Measurements from ENCODE around the gene NT5DC4.
A peak's percentile ranks its signal among the peaks of the same experiment; 100 is the strongest.

NT5DC4 gene

DNA sequence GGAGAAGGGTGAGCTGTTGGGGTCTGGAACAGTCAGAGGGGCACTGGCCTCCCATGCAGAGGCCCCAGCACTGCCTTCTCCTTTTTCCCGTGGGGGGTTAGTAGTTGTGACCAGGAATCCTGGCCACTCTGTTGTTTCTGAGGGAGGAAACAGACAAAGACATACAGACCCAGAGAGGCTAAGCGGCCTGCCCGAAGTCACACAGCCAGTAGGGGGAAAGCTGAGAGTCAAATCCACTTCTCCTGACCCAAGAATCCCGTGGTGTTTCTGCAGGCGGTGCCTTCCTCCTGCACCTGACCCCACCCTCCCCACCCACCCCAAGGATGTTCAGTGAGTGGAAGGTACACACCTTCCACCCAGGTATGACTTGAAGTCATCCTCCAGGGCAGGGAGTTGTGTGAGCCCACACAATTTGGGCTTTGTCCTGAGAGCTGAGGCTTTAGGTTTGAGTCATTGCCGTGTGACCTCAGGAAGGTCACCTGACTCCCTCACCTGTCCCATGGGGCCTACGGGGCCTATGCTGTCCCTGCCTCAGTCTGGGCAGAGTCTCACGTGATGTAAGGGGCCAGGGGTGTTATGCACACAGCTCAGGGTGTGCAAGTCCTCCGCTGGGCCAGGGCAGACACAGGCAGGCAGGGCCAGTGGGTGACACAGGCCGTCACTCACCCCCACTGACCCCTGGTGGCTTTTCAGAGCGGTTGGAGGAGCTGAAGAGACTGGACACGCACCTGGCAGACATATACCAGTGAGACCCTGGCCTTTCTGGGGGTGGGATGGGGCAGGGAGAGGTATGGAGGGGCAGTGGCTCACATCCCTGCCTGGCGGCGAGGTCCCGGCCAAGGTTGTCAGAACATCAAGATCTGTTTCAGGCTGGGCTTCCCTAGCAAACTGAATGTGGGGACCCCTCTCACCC is 5.0 kb downstream of the NT5DC4 start:
- H3K4me3 ChIP-seq (replicated peaks; ENCODE audit: insufficient read depth, low read length) = no peak overlapping the region
- TF ChIP-seq, protein P1, sequence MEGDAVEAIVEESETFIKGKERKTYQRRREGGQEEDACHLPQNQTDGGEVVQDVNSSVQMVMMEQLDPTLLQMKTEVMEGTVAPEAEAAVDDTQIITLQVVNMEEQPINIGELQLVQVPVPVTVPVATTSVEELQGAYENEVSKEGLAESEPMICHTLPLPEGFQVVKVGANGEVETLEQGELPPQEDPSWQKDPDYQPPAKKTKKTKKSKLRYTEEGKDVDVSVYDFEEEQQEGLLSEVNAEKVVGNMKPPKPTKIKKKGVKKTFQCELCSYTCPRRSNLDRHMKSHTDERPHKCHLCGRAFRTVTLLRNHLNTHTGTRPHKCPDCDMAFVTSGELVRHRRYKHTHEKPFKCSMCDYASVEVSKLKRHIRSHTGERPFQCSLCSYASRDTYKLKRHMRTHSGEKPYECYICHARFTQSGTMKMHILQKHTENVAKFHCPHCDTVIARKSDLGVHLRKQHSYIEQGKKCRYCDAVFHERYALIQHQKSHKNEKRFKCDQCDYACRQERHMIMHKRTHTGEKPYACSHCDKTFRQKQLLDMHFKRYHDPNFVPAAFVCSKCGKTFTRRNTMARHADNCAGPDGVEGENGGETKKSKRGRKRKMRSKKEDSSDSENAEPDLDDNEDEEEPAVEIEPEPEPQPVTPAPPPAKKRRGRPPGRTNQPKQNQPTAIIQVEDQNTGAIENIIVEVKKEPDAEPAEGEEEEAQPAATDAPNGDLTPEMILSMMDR (IDR thresholded peaks at IDR 0.05; ENCODE audit: insufficient read depth, low read length) = no peak
- TF ChIP-seq POLR2AphosphoS5 (IDR thresholded peaks at IDR 0.05; ENCODE audit: low read depth) (no peak), GABPA (IDR thresholded peaks at IDR 0.05; ENCODE audit: low read depth) (no peak), SPI1 (IDR thresholded peaks at IDR 0.05; ENCODE audit: borderline replicate concordance, low read depth) (no peak)
- TF ChIP-seq, protein P2, sequence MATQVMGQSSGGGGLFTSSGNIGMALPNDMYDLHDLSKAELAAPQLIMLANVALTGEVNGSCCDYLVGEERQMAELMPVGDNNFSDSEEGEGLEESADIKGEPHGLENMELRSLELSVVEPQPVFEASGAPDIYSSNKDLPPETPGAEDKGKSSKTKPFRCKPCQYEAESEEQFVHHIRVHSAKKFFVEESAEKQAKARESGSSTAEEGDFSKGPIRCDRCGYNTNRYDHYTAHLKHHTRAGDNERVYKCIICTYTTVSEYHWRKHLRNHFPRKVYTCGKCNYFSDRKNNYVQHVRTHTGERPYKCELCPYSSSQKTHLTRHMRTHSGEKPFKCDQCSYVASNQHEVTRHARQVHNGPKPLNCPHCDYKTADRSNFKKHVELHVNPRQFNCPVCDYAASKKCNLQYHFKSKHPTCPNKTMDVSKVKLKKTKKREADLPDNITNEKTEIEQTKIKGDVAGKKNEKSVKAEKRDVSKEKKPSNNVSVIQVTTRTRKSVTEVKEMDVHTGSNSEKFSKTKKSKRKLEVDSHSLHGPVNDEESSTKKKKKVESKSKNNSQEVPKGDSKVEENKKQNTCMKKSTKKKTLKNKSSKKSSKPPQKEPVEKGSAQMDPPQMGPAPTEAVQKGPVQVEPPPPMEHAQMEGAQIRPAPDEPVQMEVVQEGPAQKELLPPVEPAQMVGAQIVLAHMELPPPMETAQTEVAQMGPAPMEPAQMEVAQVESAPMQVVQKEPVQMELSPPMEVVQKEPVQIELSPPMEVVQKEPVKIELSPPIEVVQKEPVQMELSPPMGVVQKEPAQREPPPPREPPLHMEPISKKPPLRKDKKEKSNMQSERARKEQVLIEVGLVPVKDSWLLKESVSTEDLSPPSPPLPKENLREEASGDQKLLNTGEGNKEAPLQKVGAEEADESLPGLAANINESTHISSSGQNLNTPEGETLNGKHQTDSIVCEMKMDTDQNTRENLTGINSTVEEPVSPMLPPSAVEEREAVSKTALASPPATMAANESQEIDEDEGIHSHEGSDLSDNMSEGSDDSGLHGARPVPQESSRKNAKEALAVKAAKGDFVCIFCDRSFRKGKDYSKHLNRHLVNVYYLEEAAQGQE (IDR thresholded peaks at IDR 0.05; ENCODE audit: insufficient replicate concordance, low read depth) = no peak
- H3K27ac ChIP-seq (replicated peaks) = no peak overlapping the region

GRCh38 chr2:112726487-112727190 is 5.8 kb downstream of the NT5DC4 start:
- DNase-seq (ENCODE audit: low read depth in 1 of 2, low spot score in 1 of 2) = peak; percentile 96
- TF ChIP-seq SPI1 (IDR thresholded peaks at IDR 0.05; ENCODE audit: borderline replicate concordance, low read depth) = peak; percentile 83; the same call in 1 of the 2 replicates
- TF ChIP-seq, protein P1 (IDR thresholded peaks at IDR 0.05; ENCODE audit: insufficient read depth, low read length) = peak; percentile 88
- TF ChIP-seq, protein P2 (IDR thresholded peaks at IDR 0.05; ENCODE audit: insufficient replicate concordance, low read depth) = no peak
- TF ChIP-seq POLR2AphosphoS5 (IDR thresholded peaks at IDR 0.05; ENCODE audit: low read depth) = no peak
- H3K27ac ChIP-seq (replicated peaks) = no peak overlapping the region
- H3K4me3 ChIP-seq (replicated peaks; ENCODE audit: insufficient read depth, low read length) = no peak overlapping the region
- no peaks in the 10 kb centered on the region for H3K27me3 ChIP-seq (ENCODE audit: insufficient read depth, poor library complexity, severe bottlenecking)

More for the DNA sequence above, 5.0 kb downstream of the NT5DC4 start:
- no peaks in the 10 kb centered on the region for H3K27me3 ChIP-seq (ENCODE audit: insufficient read depth, poor library complexity, severe bottlenecking)
- DNase-seq (ENCODE audit: low read depth in 1 of 2, low spot score in 1 of 2) = no peak

DNA sequence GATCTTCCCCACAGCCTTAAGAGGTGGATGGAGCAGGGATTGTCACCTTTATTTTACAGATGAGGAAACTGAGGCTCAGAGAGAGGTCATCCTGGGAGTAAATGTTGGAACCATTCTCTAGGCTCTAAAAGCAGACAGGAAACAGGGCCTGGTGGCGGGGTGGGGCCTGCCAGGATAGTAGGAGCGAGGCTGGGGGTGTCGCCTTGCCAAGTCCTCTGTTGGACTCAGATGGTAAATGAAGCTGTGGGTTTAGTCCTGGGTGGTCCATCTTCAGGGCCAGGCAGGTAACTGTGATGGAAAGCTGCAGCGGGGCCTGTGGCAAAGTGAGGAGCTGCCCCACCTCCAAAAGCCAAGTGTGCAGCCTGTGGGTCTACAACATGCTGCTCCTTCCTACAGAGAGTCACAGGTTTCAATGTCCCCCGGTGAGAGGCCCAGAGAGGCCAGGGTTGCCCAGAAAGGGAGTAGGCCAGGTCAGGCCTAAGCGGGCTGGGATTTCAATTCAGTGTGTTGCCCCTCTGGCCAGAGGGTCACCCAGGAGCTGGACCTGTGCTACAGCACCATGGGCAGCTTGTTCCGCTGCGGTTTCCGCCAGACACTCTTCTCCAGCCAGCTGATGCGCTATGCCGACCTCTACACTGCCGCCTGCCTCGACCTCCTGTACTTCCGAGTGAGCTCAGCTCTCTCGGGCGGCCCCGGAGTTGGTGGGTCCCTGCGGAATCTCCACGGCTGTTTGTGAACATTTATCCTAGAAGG is 6.6 kb downstream of the NT5DC4 start:
- H3K27ac ChIP-seq (replicated peaks) = no peak overlapping the region
- H3K4me3 ChIP-seq (replicated peaks; ENCODE audit: insufficient read depth, low read length) = no peak overlapping the region
- TF ChIP-seq, protein P2 (IDR thresholded peaks at IDR 0.05; ENCODE audit: insufficient replicate concordance, low read depth) = no peak
- TF ChIP-seq, protein P1 (IDR thresholded peaks at IDR 0.05; ENCODE audit: insufficient read depth, low read length) = no peak
- TF ChIP-seq SPI1 (IDR thresholded peaks at IDR 0.05; ENCODE audit: borderline replicate concordance, low read depth) (no peak), POLR2AphosphoS5 (IDR thresholded peaks at IDR 0.05; ENCODE audit: low read depth) (no peak), GABPA (IDR thresholded peaks at IDR 0.05; ENCODE audit: low read depth) (no peak)
- no peaks in the 10 kb centered on the region for H3K27me3 ChIP-seq (ENCODE audit: insufficient read depth, poor library complexity, severe bottlenecking)
- DNase-seq (ENCODE audit: low read depth in 1 of 2, low spot score in 1 of 2) = no peak

Measured in HL-60 (cell line).